ENCODE results near the gene CADPS2. TPM values are rescaled to one million over a fixed set of nuclear protein-coding genes. Genes with fewer than 3 reads are reported as not detected.

CADPS2 gene
- total and polyA plus RNA-seq, 2 of the 8 experiments (the other 6 are each of a cell fraction or from before 2014, with no cell fraction given): 8.9 to 22.3 TPM

DNA sequence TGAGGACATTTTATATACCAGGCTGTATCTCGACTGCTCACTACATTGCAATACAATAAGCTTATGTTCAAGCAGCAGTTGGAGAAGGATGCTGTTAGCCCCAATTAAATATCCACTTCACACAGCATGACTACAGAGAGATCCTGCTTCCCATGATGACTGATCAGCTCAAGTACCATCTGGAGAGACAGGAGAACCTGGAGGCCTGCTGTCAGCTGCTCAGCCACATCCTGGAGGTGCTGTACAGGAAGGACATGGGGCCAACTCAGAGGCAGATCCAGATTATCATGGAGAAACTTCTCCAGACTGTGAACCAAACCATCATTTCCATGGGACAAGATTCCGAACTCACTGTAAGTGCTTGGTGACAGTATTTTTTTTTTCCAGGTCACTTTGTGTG is 209.8 kb downstream of the CADPS2 start (continued):
- TF ChIP-seq, protein P1, sequence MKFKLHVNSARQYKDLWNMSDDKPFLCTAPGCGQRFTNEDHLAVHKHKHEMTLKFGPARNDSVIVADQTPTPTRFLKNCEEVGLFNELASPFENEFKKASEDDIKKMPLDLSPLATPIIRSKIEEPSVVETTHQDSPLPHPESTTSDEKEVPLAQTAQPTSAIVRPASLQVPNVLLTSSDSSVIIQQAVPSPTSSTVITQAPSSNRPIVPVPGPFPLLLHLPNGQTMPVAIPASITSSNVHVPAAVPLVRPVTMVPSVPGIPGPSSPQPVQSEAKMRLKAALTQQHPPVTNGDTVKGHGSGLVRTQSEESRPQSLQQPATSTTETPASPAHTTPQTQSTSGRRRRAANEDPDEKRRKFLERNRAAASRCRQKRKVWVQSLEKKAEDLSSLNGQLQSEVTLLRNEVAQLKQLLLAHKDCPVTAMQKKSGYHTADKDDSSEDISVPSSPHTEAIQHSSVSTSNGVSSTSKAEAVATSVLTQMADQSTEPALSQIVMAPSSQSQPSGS (IDR thresholded peaks at IDR 0.05; ENCODE audit: low read length): no peak
- TF ChIP-seq CBX5 (IDR thresholded peaks at IDR 0.05; ENCODE audit: low read depth, low read length) (no peak), BCL11A (IDR thresholded peaks at IDR 0.05; ENCODE audit: low read depth in 2 of 2, low read length in 2 of 2) (no peak), HDAC6 (IDR thresholded peaks at IDR 0.05; ENCODE audit: low read depth, low read length) (no peak)
- TF ChIP-seq, protein P2, sequence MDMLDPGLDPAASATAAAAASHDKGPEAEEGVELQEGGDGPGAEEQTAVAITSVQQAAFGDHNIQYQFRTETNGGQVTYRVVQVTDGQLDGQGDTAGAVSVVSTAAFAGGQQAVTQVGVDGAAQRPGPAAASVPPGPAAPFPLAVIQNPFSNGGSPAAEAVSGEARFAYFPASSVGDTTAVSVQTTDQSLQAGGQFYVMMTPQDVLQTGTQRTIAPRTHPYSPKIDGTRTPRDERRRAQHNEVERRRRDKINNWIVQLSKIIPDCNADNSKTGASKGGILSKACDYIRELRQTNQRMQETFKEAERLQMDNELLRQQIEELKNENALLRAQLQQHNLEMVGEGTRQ (IDR thresholded peaks at IDR 0.05; ENCODE audit: low read length): no peak

Data from H1 (cell line).